NCI-H748 (cell line): ENCODE data around the gene SARNP.
"Not testable (repeated sequence)": the region's sequence is repeated elsewhere in the genome, so short reads cannot be mapped to it uniquely, and the experiment has no call there.

Experiments used
- DNase-seq: peaks from one replicate; lab custom pipeline; 2025; ENCODE audit not compliant: unreplicated experiment; lab: John Stamatoyannopoulos, UW

SARNP gene, protein sequence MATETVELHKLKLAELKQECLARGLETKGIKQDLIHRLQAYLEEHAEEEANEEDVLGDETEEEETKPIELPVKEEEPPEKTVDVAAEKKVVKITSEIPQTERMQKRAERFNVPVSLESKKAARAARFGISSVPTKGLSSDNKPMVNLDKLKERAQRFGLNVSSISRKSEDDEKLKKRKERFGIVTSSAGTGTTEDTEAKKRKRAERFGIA

GRCh38 chr12:55817345-55818139 is at the start of gene SARNP, which contains the start of gene ORMDL2:
SARNP (minus strand) TSS chr12:55817724; CDS start chr12:55817701, 23 bp downstream.
ORMDL2 (plus strand) TSS chr12:55818041; CDS start chr12:55819000, 959 bp downstream.
- peak; percentile 100 for DNase-seq

DNA sequence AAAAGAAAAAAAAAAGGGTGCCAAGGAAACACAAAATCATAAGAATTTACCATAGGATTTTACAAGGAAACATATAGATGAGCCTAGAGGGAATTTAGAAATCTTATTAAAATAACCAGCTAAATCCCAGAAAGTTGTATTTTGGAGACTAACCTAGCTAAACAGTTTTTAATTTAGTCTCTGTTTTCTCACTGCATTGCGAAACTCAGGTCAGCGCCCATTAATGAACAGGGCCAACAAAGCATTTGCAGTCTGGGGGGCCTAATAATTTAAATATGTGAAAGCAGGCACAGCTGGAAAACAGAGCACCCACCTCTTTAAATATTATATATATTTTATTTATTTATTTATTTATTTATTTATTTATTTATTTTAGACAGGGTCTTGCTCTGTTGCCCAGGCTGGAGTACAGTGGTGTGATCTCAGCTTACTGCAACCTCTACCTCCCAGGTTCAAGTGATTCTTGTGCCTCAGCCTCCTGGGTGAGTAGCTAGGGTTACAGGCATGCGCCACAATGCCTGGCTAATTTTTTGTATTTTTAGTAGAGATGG is 49.0 kb upstream of the SARNP start:
- not testable (repeated sequence) for DNase-seq

DNA sequence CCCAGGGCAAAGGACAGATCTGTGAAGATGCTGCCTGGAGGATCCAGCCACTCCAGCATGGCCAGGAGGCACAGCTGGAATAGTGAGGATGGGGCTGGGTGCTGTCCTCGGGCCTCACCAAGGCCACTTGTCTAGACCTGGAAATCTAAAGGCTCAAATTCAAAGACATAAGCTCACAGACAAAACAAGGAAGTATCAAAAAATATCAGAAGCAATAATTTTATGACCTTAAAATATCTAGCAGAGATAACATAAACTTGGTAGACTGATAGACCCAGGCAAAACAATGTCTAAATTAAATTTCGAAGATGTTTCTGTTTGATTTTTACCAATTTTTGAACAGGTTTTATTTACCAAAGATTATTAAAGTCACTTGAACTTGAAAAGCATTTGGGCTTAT is 47.8 kb upstream of the SARNP start:
- no peak for DNase-seq

DNA sequence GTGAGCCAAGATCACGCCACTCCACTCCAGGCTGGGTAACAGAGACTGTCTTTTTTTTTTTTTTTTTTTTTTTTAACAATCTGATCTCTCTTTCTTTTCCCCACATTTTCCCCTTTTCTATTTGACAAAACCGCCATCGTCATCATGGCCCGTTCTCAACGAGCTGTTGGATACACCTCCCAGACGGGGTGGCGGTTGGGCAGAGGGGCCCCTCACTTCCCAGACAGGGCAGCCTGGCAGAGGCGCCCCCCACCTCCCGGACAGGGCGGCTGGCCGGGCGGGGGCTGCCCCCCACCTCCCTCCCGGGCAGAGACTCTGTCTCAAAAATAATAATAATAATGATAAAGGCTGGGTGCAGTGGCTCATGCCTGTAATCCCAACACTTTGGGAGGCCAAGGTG is 45.4 kb upstream of the SARNP start:
- DNase-seq, result not testable (repeated sequence)

- no peak for DNase-seq
Observed at GRCh38 chr12:55862286-55862685, 44.8 kb upstream of the SARNP start.

DNA sequence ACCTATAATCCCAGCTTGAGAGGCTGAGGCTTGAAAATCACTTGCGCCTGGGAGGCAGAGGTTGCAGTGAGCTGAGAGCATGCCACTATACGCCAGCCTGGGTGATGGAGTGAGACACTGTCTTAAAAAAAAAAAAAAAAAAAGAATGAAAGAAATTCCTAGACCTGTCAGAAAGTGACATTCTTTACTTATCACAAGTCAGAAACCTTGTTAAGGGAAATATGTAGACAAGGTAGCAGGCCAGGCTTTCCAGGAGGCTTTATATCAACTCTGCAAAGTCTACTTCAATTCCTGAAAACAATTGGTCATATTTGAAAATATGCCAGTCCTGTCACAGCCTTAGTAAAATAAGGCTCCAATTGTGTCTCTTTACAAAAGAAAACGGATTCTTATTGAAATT is 44.3 kb upstream of the SARNP start:
- DNase-seq, result no peak

- no peak for DNase-seq
Observed at GRCh38 chr12:55861396-55861795, 43.9 kb upstream of the SARNP start.

DNA sequence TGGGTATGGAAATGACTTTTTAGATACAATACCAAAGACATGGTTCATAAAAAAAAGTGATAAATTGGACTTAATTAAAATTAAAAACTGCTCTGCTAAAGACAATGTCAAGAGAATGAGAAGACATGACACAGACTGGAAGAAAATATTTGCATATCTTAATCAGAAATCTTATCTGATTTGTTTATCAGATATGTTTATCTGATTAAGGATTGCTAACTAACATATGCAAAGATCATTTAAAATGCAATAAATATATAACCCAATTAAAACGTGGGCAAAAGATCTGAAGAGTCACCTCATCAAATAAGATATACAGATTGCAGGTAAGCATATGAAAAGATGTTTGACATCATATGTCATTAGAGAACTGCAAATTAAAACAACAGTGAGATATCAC is 35.2 kb upstream of the SARNP start:
- DNase-seq, result no peak

DNA sequence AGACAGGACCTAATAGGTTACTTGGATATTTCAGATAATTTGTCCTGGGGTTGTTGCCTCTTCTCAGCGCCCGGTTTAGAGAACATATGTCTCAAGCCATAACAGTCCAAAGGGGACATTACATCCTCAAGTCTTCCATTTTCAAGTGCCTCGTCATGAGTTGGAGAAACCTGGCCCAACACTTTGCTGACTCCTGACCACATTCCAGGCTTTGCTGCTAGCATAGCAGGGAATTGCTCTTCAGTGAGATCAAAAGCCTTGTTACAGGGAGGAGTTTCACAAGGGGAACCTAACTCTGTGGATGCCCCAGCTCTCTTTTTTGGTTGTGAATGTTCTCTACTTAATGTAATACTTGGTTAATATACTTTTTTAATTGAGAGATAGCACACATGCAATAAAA is 33.4 kb upstream of the SARNP start:
- DNase-seq, result no peak

DNA sequence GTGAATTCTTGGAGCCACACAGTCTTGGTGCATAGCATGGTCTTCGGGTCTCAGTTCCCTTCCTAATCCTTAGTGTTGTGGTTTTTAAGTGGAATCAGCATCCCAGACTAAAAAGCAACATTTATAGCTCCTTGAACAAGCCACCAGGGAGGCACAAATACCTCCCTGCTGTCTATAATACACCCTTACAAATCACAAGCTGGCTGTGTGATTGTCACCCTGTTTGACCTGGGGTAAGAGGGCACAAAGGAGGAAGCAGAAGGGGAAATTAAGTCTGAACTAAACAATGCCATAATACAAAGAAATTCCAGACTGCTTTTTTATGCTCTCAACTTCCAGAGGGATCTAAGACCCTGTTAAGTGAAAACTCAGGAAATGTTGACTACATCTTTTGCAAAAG is 32.9 kb upstream of the SARNP start:
- DNase-seq, result no peak

DNA sequence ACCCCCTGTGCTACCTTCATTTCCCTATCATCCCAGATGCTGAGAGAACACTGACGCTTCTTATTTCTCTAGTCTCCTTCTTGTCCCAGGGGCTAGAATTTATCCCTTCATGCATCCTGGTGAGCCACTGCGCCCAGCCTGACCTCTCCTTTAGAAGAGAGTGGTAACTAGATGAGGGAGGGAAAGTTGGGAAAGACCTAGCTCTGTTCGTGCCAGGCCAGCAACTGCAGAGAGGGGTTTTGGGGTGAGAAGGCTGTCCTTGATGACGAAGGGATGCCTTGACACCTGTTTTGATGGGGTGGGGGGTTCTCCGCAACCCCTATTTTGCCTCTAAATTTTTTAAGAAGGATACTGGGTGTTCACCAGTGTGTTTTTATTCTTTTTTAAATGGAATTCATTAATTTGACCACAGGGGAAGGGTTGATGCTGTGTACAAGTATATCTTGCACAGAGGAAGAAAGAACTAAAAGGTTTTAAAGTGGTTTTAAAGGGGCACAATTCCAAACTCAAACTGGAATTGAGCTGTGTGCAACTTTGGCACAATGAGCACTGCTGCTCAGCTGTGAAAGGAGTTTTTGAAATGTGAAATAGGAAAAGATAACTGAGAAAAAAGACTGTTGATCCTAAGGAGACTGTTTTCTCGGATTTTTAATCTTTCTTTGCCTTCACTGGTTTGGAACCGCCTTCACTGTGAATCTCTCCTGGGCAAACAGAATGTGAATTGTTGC is 32.3 kb upstream of the SARNP start:
- no peak for DNase-seq

GRCh38 chr12:55847603-55848291 is 30.2 kb upstream of the SARNP start:
- DNase-seq, result peak; percentile 8

- DNase-seq, result no peak
Observed at GRCh38 chr12:55847033-55847432, 29.5 kb upstream of the SARNP start.

- DNase-seq, result no peak
Observed at GRCh38 chr12:55845785-55846496, 28.4 kb upstream of the SARNP start.

DNA sequence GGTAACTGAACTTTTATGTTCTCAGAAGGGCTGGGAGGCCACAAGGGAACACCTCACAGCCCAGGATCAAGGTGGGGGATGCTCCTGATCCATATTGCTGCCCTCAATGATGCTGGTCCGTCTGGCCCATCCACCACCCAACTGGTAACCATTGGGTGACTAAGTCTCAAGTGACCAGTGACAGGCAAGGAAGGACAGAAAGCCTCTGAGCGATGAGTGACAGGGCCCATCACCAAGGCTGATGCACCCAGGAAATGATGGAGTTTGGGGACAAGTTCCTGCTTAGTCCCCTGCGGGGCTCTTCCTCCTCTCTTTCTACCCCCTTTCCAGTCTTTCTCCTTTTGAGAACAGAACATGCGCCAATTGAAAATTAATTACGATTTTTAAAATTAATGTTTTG is 27.8 kb upstream of the SARNP start:
- no peak for DNase-seq

GRCh38 chr12:55844961-55845360 is 27.4 kb upstream of the SARNP start:
- DNase-seq, result no peak

GRCh38 chr12:55843431-55843830 is 25.9 kb upstream of the SARNP start:
- no peak for DNase-seq

GRCh38 chr12:55842681-55843429 is 25.3 kb upstream of the SARNP start, which contains the start of gene MMP19:
MMP19 (minus strand) TSS chr12:55842936; CDS start chr12:55842830, 106 bp downstream.
- DNase-seq, result no peak

GRCh38 chr12:55840581-55841351 is 23.2 kb upstream of the SARNP start:
- no peak for DNase-seq
